Germinal center (tissue), 1 donor: ENCODE data around the gene IRF2BP1.
"Not testable (repeated sequence)": the region's sequence is repeated elsewhere in the genome, so short reads cannot be mapped to it uniquely, and the experiment has no call there.

ENCODE experiments used
- DNase-seq: peaks from one replicate; pipeline ENCODE4 v3.0.0; 2012; ENCODE audit warnings: mixed read lengths, low spot score

The IRF2BP1 gene

DNA sequence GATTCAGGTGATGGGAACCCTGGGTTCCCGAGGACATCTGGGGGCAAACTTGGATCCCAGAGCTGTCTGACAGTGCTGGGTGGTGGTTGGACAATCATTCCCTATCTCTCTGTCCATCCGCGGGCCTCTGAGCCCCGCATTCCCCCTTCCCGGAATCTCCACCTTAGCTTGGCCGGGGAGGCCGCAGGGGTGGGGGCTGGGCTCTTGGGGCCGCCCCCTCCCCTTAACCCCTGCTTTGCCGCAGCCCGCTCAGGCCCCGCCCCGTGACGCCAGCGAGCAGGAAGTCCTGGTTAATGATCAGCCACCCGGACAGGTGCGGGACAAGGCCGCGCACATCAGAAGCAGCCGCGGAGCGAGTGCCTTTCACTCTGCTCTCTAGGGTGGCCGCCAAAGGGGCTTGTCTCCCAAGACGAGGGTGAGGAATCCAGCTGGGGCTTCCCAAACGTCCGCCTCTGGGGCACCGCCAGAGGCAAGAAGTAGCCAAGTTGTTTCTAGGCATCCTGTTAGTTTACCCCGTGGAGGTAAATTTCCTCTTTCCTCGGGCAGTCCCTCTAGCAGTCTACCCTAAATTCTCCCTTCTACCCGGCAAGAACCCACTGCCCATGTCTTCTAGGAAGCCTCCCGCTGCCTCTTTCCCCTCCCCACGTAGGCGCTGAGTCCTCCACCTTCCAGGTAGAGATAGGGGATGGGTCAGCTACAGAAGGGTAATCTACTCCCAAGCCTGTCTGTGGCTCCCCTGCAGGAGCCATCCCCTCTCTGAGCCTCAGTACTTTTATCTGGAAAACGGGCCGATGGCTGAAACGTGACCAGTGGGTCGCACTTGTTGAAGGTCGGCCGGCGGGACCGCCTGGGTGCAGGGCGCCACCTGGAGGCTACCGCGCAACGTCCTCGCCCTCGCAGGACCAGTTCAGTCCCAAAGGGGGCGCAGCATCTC is 3.0 kb downstream of the IRF2BP1 start:
- DNase-seq, result peak; percentile 90

DNA sequence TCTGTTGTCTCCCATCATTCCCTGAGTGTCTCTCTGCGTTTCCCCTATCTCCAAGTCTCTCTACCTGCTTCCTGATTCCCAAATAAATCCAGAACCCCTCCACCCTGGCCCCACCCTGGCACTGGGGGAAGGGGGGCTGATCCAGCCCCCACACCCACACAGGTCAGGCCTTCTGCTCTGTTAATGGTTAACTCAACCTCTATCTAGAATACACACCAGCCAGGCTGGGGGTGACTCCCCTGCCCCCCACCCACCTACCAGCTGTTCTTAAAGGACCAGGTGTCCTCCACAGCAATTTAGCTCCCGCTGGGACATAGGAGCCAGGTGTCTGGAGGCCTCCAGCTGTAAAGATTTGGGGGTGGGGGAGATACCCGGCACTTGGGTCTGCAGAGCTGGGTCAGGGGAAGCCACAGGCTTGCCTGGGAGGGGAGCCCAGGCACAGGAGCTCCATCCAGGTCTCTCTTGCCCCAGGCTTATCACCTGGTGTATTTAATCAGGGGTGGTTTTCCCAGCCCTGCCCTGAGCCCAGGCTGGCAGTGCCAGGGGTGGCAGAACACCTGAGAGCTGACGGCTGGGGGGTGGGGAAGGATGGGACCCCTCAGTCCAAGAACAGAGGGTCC is 3.9 kb downstream of the IRF2BP1 start:
- DNase-seq, result no peak

DNA sequence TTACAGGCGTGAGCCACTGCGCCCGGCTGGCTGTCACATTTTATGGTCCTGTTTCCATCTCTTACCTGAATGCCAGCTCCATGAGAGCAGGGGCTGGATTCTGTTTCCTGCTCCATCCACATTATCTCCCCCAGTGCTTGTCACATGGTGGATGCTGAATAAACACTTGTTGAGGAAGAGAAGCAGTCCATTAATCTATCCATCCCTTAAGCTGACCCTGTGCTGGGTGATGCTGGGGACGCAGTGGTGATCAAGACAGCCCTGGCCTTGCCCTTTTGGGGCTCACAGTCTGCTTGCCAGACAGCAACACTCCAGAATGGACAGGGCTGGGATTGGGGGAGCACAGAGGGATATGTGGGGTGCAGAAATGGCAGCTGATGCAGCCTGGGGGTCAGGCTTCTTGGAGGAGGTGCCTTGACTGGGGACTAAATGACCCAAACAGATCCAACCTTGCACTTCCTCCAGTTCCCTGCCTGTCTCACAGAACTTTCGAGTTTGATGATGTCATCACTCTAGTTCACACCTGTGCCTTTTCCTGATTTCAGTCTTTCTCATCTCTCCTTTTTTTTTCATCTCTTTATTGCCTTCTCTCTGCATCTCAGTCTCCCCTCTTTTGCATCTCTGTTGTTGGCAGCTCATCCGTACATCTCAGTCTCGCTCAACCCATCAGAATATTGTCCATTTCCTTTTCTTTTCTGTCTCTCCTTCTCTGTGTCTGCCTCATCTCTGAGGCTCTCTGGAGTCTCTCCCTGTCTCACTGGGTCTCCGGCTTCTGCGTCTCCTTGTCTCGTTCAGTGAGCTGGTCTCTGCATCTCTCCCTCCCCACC is 4.6 kb downstream of the IRF2BP1 start:
- no peak for DNase-seq

DNA sequence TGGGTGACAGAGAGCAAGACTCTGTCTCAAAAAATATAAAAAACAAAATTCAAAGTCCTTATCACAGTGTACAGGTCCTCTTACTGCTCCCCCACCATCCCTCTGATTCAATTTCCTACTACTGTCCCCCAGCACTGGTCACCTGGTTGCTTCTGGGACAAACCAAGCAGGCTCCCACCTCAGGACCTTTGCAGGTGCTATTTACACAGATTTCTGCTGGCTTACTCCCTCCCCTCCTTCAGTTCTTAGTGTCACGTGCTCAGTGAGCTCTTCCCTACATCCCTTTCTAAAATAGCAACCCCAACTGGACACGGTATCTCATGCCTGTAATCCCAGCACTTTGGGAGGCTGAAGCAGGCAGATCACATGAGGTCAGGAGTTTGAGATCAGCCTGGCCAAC is 6.0 kb downstream of the IRF2BP1 start:
- no peak for DNase-seq

DNA sequence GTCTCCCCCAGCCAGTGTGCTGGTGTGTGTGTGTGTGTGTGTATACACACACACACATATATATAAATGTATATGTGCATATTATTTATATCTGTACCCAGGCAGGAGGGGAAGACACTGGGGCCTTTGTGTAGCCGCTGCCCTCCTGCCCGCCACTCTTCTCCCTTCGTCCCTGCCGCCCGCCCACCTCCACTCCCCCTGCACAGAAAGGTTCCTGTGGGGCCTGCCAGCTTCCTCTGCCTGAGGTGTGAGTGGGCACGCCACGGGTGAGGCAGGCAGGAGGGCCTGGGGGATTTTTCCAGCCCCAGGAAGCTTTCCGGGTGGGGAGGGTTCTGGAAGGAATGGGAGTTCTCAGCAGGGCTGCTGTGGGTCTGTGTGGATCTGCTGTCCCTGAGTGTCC is 6.9 kb downstream of the IRF2BP1 start:
- no peak for DNase-seq

DNA sequence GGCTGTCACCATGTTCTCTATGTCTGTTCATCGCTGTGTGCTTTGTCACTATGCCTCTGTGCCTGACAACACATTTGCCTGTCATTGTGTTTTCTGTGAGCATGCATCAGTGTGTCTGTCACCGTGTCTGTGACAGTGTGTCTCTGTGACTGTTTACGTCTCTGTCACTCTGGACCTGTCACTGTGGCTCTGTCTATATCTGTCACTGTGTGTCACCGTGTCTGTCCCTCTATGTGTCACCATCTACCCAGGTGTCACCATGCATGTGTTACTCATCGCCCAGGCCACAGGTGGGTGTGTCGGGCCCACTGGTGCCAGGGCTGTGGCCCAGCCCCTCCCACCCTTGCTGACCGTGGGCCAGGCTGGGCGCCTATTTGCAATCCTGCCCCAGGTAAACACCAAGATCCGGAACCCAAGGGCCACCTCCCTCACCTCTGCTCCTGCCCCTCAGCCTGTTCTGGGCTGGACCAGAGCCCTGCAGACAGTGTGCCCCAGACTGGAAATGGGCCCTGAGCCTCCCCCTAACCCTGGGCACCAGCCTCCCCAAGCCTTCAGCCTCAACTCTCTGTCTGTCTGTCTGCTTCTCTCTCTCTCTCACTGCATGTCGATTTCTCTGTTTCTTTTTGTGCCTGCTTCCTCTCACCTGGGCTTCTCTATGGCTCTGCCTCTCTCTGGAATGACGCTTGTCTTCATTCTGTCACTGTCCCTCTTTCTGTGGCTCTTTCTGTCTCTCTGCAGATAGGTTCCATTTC is 7.7 kb downstream of the IRF2BP1 start:
- DNase-seq, result no peak

DNA sequence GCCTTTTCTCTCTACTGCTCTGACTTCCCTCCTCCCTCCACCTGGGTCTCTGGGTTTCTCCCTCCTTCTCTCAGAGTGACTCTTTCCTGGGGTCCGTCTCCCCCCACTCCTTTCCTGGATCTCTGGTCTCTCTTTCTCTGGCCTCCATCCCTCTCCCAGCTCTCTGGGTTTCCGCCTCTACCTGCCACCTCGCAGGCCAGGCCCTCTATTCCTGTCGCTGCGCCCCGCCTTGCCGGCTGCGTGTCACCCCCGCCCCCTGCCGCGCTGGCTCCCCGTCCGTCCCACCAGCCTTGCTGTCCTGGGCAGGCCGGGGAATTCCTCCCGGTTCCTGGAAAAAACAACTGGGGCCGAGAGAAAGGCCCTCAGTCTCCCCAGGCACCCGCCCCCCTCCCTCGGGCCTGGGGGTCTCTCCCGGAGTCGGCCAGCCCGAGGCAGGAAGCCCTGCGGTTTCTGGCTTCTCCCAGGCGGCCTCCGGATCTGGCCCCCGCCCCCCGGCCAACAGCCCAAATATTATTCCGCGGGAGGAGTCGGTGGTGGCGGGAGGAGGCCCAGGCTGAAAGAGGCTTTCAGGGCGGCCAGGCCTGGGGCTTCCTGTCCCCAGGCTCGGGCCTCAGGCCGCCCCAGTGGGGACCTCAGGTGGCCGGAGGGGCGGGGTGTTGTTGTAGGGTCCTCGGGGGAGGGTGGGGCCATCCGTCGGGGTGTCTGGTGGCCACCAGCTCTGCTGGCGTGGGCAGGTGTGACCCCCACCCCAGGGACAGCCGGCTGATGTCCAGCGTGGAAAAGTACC is 9.3 kb downstream of the IRF2BP1 start:
- no peak for DNase-seq

DNA sequence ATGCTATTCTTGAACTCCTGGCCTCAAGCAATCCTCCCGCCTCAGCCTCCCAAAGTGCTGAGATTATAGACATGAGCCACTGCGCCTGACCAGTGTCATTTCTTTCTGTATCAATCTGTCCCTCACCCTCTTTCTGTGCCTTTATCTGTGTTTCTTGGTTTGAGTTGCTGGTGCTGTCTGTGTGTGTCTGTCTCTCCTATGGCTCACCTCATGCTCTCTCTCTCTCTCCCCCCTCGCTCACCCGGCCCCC is 9.9 kb downstream of the IRF2BP1 start:
- no peak for DNase-seq

DNA sequence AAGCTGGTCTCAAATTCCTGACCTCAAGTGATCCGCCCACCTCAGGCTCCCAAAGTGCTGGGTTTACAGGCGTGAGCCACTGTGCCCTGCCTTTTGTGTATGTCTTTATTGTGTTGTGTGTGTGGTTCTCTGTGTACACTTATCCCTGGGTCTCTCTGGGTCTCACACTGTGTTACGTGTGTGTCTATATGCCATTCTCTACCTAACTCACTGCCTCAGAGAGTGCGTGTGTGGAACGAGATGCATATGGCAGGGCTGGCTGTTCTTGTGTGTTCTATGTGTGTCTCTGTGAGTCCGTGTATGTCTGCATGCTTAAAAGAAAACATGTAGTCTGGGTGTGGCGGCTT is 11.3 kb downstream of the IRF2BP1 start:
- DNase-seq, result no peak

DNA sequence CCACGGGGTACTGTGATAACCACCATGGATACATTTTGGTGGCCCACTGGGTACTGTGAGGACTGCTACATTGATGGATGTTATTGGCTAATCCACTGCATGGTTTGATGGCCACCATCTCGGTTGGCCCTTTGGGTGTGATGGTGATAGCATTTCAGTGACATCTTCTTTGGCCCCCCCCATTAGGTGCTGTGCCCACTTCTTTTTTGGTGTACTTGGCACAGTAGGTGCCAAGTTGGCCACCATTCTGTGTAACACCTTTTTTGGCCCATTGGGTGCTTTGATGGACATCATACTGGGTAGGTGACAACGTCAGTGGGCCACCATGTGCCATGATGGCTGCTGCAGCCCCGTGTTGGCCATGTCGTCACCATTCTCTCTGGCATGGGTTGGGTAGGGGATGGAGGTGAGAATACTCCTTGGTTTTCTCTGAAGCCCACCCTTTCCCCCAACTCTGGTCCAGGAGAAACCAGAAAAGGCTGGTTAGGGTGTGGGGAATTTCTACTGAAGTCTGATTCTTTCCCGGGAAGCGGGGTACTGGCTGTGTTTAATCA is 12.6 kb downstream of the IRF2BP1 start:
- DNase-seq, result no peak

DNA sequence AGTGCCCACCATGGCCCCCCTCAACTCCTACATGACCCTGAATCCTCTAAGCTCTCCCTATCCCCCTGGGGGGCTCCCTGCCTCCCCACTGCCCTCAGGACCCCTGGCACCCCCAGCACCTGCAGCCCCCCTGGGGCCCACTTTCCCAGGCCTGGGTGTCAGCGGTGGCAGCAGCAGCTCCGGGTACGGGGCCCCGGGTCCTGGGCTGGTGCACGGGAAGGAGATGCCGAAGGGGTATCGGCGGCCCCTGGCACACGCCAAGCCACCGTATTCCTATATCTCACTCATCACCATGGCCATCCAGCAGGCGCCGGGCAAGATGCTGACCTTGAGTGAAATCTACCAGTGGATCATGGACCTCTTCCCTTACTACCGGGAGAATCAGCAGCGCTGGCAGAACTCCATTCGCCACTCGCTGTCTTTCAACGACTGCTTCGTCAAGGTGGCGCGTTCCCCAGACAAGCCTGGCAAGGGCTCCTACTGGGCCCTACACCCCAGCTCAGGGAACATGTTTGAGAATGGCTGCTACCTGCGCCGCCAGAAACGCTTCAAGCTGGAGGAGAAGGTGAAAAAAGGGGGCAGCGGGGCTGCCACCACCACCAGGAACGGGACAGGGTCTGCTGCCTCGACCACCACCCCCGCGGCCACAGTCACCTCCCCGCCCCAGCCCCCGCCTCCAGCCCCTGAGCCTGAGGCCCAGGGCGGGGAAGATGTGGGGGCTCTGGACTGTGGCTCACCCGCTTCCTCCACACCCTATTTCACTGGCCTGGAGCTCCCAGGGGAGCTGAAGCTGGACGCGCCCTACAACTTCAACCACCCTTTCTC is 13.6 kb downstream of the IRF2BP1 start:
- DNase-seq, result no peak

DNA sequence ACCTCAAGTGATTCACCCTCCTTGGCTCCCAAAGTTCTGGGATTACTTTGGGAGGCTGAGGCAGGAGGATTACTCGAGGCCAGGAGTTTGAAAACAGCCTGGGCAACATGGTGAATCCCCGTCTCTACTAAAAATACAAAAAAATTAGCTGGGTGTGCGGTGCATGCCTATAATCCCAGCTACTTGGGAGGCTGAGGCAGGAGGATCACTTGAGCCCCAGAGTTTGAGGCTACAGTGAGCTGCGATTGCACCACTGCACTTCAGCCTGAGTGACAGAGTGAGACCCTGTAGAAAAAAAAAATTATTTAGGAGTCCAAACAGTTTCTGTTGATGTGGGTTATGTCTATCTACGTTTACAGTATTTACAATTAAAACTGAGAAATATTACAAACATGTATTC is 15.1 kb downstream of the IRF2BP1 start:
- DNase-seq, result no peak

DNA sequence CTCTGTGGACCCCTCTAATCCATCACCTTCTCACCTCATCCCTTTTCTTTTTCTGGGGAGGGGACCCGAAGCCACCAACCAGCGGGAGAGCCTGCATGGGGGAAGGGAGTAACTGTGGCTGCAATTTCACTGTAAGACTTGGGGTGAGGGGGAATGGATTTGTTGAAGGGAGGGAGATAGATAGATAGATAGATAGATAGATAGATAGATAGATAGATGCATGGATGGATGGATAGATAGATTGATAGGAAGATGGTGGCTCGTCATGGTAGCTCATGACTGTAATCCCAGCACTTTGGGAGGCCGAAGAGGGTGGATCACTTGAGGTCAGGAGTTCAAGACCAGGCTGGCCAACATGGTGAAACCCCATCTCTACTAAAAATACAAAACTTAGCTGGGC is 18.7 kb downstream of the IRF2BP1 start:
- DNase-seq, result not testable (repeated sequence)

DNA sequence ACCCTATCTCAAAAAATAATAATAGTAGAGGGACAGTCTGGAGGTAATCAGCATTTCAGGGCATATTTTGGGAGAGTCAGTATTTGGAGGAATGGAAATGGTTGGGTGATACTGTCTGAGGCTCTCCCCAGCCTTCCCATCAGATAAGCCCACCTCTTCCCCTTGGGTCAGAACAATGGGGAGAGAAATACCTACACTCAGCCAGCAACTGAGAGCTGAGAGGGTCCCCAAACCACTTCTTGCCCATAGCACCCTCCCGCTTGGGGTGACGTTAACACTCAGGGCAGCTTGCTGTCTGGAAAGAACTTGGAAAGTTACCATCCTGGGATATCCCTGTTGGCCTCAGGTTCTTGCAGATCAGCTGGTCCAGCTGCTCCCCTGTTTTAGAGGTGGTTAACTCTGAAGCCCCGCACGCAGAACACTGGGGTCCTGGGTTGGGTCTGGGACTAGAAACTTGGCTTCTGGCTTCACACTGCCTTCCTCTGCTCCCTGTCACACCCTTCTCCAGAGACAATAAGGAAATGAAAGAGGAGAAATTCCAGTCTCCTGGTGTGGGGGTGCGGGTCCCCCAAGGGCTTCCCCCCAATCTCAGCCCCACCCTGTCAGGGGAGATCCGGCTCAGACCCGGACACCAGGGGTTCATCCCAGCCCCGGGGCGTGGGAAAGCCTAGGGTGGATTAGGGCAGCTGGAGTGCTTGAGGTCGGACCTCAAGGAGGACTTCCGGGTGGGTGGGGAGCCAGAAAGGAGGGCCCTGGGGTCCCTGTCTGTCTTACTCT is 19.4 kb downstream of the IRF2BP1 start:
- DNase-seq, result no peak

DNA sequence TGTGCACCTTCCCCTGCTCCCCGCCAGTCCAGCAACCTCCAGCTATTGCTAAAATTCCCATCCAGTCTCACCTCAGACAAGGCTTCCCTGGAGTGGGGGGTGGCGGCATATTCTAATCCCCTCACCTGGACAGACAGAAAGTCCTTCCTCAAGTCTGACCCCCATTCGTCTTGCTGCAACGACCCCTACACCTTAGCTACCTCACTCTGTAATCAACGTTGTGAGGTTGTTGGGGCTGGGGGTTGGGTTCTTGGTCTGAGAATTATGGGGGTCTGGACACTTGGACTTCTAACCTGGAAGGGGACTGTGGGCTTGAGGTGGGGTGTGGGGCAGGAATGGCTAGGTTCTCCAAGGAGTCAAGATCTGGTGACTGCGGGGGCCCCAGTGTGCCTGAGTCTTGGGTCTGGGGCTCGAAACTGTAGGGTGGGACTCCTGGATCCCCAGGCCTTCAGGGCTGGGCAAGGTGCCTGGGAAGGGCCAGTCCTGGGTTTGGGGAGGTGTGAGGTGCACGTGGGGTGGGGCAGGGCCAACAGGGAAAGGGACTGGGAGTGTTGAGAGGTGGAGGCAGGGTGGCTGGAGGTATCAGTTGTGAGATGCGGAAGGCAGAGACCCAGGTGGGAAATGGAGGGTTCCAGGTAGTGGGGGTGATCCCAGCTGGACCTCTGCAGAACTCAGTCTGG is 20.5 kb downstream of the IRF2BP1 start:
- no peak for DNase-seq

DNA sequence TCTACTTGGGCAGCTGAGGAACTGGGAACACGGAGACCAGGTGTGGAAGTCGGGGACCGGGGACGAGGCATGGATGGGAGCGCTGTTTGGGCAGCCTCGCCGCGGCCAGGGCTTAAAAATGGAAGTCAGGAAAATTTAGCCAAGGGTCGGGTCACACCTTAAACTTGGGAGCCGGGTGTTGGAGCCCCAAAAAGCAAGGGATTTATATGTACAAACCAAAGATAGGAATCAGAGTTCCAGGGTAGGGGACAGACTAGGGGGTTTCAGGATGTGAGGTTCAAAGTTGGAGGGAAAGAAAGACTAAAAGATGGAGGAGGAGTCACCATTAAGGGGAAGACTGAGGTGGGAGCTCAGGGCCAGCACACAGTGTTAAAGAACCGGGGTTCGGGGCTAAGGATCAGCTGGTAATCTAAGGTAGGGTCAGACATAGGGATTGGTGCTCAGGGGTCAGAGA is 21.3 kb downstream of the IRF2BP1 start:
- no peak for DNase-seq

DNA sequence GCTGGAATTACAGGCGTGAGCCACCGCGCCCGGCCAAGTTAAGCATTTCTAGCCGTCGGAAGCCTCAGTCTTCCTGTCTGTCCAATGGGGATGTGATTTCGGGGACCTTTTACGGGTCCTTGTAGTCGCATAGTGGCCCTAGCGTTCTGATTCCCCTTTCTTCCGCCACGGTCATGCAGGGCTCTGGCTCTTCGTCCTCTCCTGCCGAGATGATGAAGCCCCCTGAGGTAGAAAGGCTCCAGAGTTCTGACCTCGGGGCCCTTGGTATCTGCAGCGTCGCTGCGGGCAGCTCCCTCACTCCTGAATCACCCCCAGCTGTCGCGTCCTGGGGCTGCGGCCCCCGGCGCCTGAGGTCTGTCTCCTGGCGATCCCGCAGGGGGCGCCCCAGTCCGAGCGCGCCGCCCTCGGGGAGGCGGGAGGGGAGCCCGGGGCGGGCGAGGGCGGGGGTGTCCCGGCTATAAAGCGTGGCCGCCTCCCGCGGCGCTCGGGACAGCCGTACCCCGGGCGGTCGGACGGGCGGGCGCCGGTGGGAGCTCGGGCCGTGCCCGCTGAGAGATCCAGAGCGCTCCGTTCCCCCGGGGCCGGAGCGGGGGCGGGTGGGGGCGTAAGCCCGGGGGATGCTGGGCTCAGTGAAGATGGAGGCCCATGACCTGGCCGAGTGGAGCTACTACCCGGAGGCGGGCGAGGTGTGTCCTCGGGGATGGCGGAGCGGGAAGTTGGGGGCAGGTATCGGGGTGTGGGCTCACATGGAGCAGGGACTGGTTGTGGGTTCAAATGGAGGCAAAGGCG is 21.9 kb downstream of the IRF2BP1 start, which contains the start of gene FOXA3:
Gene FOXA3, plus strand, starts transcription at position 487 of the 789 bp plus-strand sequence. Its CDS starts 131 bp downstream, at position 618.
- DNase-seq, result peak; percentile 76

DNA sequence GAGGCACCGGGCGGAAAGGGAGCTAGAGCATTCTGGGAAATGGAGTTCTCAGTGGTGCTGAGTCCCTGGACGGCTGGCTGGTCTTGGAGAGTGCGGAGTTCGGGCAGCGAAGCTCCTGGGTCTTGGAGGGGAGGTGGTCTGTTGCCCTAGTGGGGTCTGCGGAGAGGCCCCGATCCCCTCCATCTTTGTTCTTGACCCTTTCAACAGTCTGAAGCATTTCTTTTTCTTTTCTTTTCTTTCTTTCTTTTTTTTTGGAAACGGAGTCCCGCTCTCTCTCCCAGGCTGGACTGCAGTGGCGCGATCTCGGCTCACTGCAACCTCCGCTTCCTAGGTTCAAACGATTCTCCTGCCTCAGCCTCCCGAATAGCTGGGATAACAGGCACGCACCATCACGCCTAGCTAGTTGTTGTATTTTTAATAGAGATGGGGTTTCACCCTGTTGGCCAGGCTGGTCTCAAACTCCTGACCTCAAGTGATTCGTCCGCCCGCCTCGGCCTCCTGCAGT is 22.6 kb downstream of the IRF2BP1 start:
- DNase-seq, result no peak
